Activated T-cell treated with anti-CD3 and anti-CD28 coated beads, Interleukin-2, amount 50 U/mL, for 72 hours (primary cell): ENCODE results near the gene ACY1. TPM values are rescaled to one million over a fixed set of nuclear protein-coding genes. Genes with fewer than 3 reads are reported as not detected.

Experiments used
- ATAC-seq, 2 donors: fragments of 150-1000 bp; cut with Tn5 transposase; replicated peaks in 1 of 2; 2 replicates each; pipeline ENCODE4 v1.10.0; 2021; ENCODE audit warnings: moderate library complexity in 2 of 2, mild to moderate bottlenecking in 1 of 2
- DNase-seq, 2 donors: peaks; one replicate each; pipeline ENCODE4 v3.0.0; 2021 to 2022; ENCODE audit warnings: mixed read lengths in 1 of 2
- H3K27ac Mint-ChIP-seq: one replicate; pipeline ENCODE4 v1.8.0; 2022; ENCODE audit warnings: mild to moderate bottlenecking, moderate library complexity, mixed read lengths
- H3K27me3 Mint-ChIP-seq: one replicate; pipeline ENCODE4 v1.8.0; 2022; ENCODE audit warnings: low read depth, mixed read lengths
- H3K36me3 Mint-ChIP-seq, 2 donors: one replicate each; pipeline ENCODE4 v1.8.0; 2022; ENCODE audit warnings: mixed read lengths in 2 of 2, mild to moderate bottlenecking in 1 of 2; ENCODE audit not compliant: insufficient read depth in 2 of 2
- H3K4me1 Mint-ChIP-seq: one replicate; pipeline ENCODE4 v1.8.0; 2022; ENCODE audit warnings: low read depth, mixed read lengths
- H3K4me3 Mint-ChIP-seq, 2 donors: one replicate each; pipeline ENCODE4 v1.8.0; 2022; ENCODE audit warnings: mild to moderate bottlenecking in 2 of 2, mixed read lengths in 2 of 2, moderate library complexity in 2 of 2
- H3K9me3 Mint-ChIP-seq, 2 donors: one replicate each; pipeline ENCODE4 v1.8.0; 2022; ENCODE audit warnings: mixed read lengths in 2 of 2
- total RNA-seq, 2 donors: library from RNA; stranded (reverse); gene quantifications; one replicate each; pipeline ENCODE4 v1.2.3, GENCODE V29; 2022

Gene ACY1
- total RNA-seq, 2 donors from 2014 or later: 30.2 to 42.4 TPM

DNA sequence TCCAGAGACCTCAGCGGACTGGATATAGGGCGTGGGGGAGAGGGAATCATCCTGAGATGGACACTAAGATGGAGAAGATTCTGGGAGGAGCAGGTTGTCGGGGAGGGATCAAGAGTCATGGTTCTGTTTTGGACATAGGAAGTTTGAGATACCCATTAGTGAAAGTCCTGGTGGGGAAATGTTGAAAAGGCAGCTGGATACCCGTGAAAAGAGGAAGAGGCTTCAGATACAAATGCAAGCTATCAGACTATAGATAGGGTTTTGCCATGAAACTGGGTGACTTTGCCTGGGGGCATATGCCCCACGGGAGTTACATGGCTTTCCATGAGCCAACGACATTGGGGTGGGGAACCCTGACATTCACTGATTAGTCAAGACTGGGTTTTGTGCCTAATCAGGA lies 29.2 kb upstream of the ACY1 start:
- Mint-ChIP-seq H3K27me3 (peaks cover 27% of the 10 kb centered on the region), H3K4me3 (no peak overlapping the region), H3K36me3 (peaks cover 0 to 2% of the 10 kb centered on the region in 2 donors), H3K9me3 (no peaks in the 10 kb centered on the region), H3K4me1 (no peaks in the 10 kb centered on the region), H3K27ac (no peak overlapping the region)
- DNase-seq (no peak), ATAC-seq (no peak)

GRCh38 chr3:51954713-51955112 lies 28.6 kb upstream of the ACY1 start:
- Mint-ChIP-seq H3K36me3 (peaks cover 0 to 2% of the 10 kb centered on the region in 2 donors), H3K4me3 (no peak overlapping the region), H3K9me3 (no peaks in the 10 kb centered on the region), H3K27ac (no peak overlapping the region), H3K27me3 (peaks cover 27% of the 10 kb centered on the region), H3K4me1 (no peaks in the 10 kb centered on the region)
- DNase-seq: no peak
- ATAC-seq: no peak

DNA sequence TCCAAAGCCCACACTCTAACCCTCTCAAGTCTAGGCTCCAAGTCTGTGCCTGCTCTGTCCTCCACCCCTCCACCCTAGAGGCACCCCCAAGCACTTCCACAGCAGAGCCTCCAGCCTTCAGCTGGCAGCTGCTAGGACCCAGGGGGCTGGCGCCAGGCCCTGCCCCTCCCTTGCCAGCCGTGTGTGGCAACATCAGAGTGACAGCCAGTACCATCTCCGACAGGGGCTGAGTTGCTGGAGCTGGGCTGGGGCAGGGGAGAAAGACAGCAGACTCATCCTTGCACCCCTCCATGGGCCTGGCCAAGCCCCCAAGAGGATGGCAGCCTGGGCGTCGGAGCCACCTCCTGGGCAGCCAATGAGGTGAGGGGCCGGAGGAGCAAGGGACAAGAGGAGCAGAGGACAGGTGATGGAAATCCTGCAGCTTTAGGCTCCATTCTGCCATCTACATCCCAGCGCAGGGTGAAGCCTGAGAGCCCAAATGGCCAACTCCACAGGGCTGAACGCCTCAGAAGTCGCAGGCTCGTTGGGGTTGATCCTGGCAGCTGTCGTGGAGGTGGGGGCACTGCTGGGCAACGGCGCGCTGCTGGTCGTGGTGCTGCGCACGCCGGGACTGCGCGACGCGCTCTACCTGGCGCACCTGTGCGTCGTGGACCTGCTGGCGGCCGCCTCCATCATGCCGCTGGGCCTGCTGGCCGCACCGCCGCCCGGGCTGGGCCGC lies 28.0 kb upstream of the ACY1 start, which contains the start of gene GPR62:
GPR62 (plus strand) TSS at position 207 of the 718 bp plus-strand sequence; CDS start at position 479, 272 bp downstream.
- Mint-ChIP-seq H3K27me3 (peaks cover 27% of the 10 kb centered on the region), H3K4me3 (peak within 1 kb of the TSS; percentile 48 to 65), H3K9me3 (no peaks in the 10 kb centered on the region), H3K36me3 (peaks cover 0 to 2% of the 10 kb centered on the region in 2 donors), H3K27ac (no peak within 1 kb of the TSS), H3K4me1 (no peaks in the 10 kb centered on the region)
- DNase-seq (no peak), ATAC-seq (no peak)

GRCh38 chr3:51955893-51956770 lies 27.2 kb upstream of the ACY1 start:
- Mint-ChIP-seq H3K4me1 (no peaks in the 10 kb centered on the region), H3K9me3 (no peaks in the 10 kb centered on the region), H3K36me3 (peaks cover 0 to 2% of the 10 kb centered on the region in 2 donors), H3K4me3 (peak overlapping the region; percentile 48 to 65), H3K27ac (no peak overlapping the region), H3K27me3 (peaks cover 27% of the 10 kb centered on the region)
- DNase-seq: peak; percentile 45 to 64
- peak; percentile 80 to 86 for ATAC-seq

DNA sequence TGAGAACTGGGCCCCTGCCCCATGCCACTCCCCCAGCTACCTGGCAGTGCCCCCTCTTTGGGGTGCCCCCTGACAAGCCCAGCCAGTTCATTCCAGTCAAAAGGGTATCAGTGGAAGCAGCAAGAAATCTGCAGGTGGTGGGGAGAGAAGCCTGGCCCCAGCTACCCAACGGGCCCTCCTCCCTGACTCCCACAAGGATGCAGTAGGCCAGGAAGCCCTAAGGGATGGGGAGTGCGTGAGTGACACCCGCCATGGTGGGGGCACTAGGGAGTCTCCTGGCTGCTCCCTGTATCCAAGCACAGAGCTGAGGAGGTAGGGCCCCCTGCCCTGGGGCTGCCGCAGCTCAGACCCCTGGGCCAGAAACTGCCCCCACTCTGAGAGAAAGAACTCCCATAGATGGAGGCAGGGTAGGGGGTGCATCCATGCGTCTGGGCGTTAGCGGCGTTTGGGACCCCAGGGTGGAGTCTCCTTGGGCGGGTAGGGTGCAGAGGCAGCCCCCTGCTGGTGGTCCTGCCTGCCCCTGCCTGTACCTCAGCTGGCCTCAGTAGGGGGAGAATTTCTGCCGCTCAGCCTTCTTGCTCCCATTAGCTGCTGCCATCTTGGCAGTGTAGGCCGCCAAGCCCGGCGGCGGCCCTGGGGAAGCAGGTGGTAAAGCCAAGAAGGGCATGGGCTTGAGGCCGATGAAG lies 25.7 kb upstream of the ACY1 start:
- H3K4me3 Mint-ChIP-seq: no peak overlapping the region
- no peaks in the 10 kb centered on the region for H3K4me1 Mint-ChIP-seq
- no peak overlapping the region for H3K27ac Mint-ChIP-seq
- H3K9me3 Mint-ChIP-seq: no peaks in the 10 kb centered on the region
- DNase-seq (no peak), ATAC-seq (no peak)
- H3K27me3 Mint-ChIP-seq: peaks cover 27% of the 10 kb centered on the region
- H3K36me3 Mint-ChIP-seq: peaks cover 0 to 2% of the 10 kb centered on the region in 2 donors

DNA sequence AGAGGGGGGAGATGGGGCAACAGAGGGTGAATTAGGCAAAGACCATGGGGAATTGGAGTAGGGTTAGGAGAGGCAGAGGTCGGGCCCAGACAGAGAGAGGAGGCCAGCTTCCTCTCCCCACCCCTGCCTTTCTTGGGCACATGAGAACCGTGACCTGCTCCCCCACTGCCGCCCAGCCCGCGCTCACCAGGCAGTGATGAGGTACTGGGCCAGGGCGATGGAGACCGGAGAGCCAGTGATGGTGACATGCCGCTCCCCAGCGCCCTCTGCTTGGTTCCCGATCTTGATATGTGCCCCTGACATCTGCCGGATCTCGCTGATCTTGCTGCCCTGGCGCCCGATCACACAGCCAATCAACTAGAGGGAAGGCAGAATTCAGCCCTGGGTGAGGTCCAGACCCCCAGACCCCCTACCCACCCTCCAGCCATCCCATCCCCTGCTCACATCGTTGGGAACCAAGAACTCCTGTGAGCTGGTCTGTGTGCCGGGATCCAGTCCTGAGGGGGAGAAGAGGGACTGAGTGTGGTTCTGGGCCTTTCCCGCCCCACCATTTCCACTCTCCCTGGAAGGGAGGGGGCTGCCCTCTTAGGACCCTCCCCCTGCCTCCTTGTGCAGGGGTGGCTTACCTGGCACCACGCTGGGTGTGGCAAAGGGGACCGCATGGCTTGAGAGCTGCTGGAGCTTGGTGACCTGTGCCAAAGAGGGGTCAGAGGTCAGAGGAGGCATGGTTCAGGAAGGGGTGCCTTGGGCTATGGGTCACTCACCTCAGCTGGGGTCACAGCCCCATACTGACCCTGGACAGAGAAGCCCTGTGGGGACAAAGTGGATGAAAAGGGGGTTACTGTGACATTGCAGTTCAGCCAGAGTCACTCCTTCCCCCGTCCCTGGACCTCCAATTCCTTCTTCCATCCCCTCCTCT lies 24.5 kb upstream of the ACY1 start:
- H3K27me3 Mint-ChIP-seq: peaks cover 15% of the 10 kb centered on the region
- no peak overlapping the region for H3K4me3 Mint-ChIP-seq
- no peak overlapping the region for H3K27ac Mint-ChIP-seq
- no peaks in the 10 kb centered on the region for H3K4me1 Mint-ChIP-seq
- no peaks in the 10 kb centered on the region for H3K9me3 Mint-ChIP-seq
- ATAC-seq: no peak
- no peak for DNase-seq
- H3K36me3 Mint-ChIP-seq: peaks cover 0 to 2% of the 10 kb centered on the region in 2 donors

- no peak for ATAC-seq
- H3K9me3 Mint-ChIP-seq: no peaks in the 10 kb centered on the region
- peaks cover 7% of the 10 kb centered on the region for H3K27me3 Mint-ChIP-seq
- peaks cover 0 to 2% of the 10 kb centered on the region in 2 donors for H3K36me3 Mint-ChIP-seq
- no peak overlapping the region for H3K4me3 Mint-ChIP-seq
- no peak for DNase-seq
- no peaks in the 10 kb centered on the region for H3K4me1 Mint-ChIP-seq
- no peak overlapping the region for H3K27ac Mint-ChIP-seq
Observed at GRCh38 chr3:51959651-51960050, 23.7 kb upstream of the ACY1 start.

DNA sequence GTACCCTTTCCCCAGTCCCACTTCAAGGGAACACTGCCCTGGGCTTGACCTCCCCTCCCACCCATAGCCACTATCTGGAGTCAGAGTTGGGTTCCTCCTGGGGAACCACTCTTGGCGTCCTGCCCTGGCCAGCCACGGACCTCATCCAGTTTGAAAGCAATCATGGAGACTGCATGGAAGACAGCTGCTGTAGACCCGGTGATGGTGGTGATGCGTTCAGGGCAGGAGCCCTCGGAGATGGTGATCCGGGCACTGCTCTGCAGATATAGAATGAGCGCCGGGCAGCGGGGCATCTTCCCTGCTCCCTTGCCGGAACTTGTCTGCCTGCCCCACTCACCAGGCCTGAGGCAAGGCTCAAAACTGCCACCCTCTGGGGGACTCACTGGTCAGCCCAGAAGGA lies 22.9 kb upstream of the ACY1 start:
- no peak for DNase-seq
- peaks cover 3% of the 10 kb centered on the region for H3K27me3 Mint-ChIP-seq
- H3K4me3 Mint-ChIP-seq: no peak overlapping the region
- H3K36me3 Mint-ChIP-seq: peaks cover 0 to 2% of the 10 kb centered on the region in 2 donors
- H3K27ac Mint-ChIP-seq: no peak overlapping the region
- no peak for ATAC-seq
- no peaks in the 10 kb centered on the region for H3K4me1 Mint-ChIP-seq
- H3K9me3 Mint-ChIP-seq: no peaks in the 10 kb centered on the region

DNA sequence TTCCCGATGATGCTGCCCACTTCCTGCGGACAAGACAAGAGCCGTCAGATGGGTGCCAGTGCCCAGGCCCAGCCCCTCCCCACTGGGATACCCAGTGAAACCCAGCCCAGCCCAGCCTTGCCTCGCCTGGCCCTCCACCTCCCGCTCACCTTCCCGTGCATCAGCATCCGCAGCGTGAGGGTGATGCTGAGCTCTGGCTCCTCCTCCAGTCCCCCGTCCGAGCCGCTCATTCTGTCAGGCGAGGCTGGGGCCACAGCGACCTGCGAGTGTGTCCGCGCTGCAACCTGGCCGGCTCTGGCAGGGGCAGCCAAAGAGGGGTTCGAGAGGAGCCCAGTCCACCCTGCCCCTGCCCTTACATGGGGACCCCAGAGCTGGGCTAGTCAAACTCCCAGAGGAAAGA lies 22.3 kb upstream of the ACY1 start:
- Mint-ChIP-seq H3K4me1 (no peaks in the 10 kb centered on the region), H3K36me3 (peaks cover 0 to 2% of the 10 kb centered on the region in 2 donors), H3K27ac (no peak overlapping the region), H3K27me3 (peaks cover 6% of the 10 kb centered on the region), H3K4me3 (no peak overlapping the region), H3K9me3 (no peaks in the 10 kb centered on the region)
- no peak for DNase-seq
- no peak for ATAC-seq

GRCh38 chr3:51961602-51962569 lies 21.4 kb upstream of the ACY1 start:
- Mint-ChIP-seq H3K9me3 (no peaks in the 10 kb centered on the region), H3K27me3 (peaks cover 6% of the 10 kb centered on the region), H3K4me3 (no peak overlapping the region), H3K27ac (no peak overlapping the region), H3K36me3 (peaks cover 0 to 2% of the 10 kb centered on the region in 2 donors), H3K4me1 (peaks cover 6% of the 10 kb centered on the region)
- DNase-seq: no peak
- no peak for ATAC-seq

DNA sequence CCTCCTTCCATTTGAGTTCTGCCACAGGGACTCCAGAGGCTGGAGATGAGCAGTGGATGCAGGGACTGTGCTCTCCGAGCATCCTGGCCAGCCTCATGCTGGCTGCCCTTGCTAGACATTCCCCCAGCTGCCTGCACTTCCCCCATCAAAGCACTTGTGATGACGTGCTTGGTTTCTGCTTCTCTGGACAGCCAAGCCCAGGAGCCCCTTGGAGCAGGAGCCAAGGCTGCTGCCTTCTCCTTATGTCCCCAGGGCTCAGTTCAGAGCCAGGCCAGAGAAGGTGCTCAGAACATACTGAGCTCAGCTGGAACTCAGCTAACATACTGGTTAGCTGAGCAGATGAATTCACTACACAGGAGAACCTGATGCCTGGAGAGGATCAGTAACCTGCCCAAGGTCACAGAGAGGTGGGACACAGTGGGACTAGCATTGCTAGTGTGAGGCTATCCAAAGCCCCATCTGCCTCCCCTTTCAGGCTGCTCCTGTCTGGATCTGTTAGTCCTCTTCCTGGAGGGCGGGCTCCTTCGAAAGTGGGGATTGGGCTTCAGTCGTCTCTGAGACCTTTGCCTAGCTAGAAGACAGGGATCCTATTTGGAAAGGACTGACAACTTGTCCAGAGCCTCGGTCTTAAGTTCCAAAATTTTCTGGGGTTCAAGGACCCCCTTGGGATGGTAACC lies 20.3 kb upstream of the ACY1 start:
- Mint-ChIP-seq H3K36me3 (peaks cover 0 to 2% of the 10 kb centered on the region in 2 donors), H3K27me3 (peaks cover 6% of the 10 kb centered on the region), H3K27ac (no peak overlapping the region), H3K4me3 (no peak overlapping the region), H3K4me1 (peaks cover 7% of the 10 kb centered on the region), H3K9me3 (no peaks in the 10 kb centered on the region)
- DNase-seq: no peak
- ATAC-seq: no peak
